HuH-7 (cell line): ENCODE measurements around the gene CREBBP.

Experiments
- DNase-seq: peaks from one replicate; pipeline ENCODE4 v3.0.0; 2011; ENCODE audit warnings: low spot score

The CREBBP gene

GRCh38 chr16:3713587-3714242 is 166.8 kb downstream of the CREBBP start:
- no peak for DNase-seq

GRCh38 chr16:3712861-3713372 is 167.6 kb downstream of the CREBBP start:
- DNase-seq: no peak

- no peak for DNase-seq
Observed at GRCh38 chr16:3706253-3707012, 174.1 kb downstream of the CREBBP start.

- no peak for DNase-seq
Observed at GRCh38 chr16:3702082-3702481, 178.4 kb downstream of the CREBBP start.

GRCh38 chr16:3701531-3701930 is 179.0 kb downstream of the CREBBP start:
- no peak for DNase-seq

GRCh38 chr16:3698941-3699340 is 181.6 kb downstream of the CREBBP start:
- no peak for DNase-seq

- DNase-seq: no peak
Observed at GRCh38 chr16:3696425-3697218, 183.9 kb downstream of the CREBBP start.

GRCh38 chr16:3695610-3696369 is 184.7 kb downstream of the CREBBP start:
- DNase-seq: peak; percentile 67

- DNase-seq: no peak
Observed at GRCh38 chr16:3694051-3694450, 186.5 kb downstream of the CREBBP start.

- no peak for DNase-seq
Observed at GRCh38 chr16:3691761-3692160, 188.8 kb downstream of the CREBBP start.

GRCh38 chr16:3690980-3691720 is 189.4 kb downstream of the CREBBP start:
- no peak for DNase-seq

- DNase-seq: peak; percentile 84
Observed at GRCh38 chr16:3690470-3690928, 190.0 kb downstream of the CREBBP start.

GRCh38 chr16:3689731-3690130 is 190.8 kb downstream of the CREBBP start:
- no peak for DNase-seq

- no peak for DNase-seq
Observed at GRCh38 chr16:3687792-3688191, 192.7 kb downstream of the CREBBP start.

GRCh38 chr16:3687021-3687420 is 193.5 kb downstream of the CREBBP start:
- no peak for DNase-seq

- no peak for DNase-seq
Observed at GRCh38 chr16:3681206-3681605, 199.3 kb downstream of the CREBBP start.

- no peak for DNase-seq
Observed at GRCh38 chr16:3677994-3678393, 202.5 kb downstream of the CREBBP start.

GRCh38 chr16:3675601-3676130 is 204.8 kb downstream of the CREBBP start:
- DNase-seq: no peak
